Raji (cell line): ENCODE data around the gene ICAM3.
A peak's percentile ranks its signal among the peaks of the same experiment; 100 is the strongest.

Experiments used
- POLR2A ChIP-seq: IDR thresholded peaks from 2 replicates; pipeline ENCODE4 v1.6.1; 2011; ENCODE audit warnings: low read depth, low read length, control low read depth; ENCODE audit not compliant: insufficient read depth

Gene ICAM3, protein sequence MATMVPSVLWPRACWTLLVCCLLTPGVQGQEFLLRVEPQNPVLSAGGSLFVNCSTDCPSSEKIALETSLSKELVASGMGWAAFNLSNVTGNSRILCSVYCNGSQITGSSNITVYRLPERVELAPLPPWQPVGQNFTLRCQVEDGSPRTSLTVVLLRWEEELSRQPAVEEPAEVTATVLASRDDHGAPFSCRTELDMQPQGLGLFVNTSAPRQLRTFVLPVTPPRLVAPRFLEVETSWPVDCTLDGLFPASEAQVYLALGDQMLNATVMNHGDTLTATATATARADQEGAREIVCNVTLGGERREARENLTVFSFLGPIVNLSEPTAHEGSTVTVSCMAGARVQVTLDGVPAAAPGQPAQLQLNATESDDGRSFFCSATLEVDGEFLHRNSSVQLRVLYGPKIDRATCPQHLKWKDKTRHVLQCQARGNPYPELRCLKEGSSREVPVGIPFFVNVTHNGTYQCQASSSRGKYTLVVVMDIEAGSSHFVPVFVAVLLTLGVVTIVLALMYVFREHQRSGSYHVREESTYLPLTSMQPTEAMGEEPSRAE

DNA sequence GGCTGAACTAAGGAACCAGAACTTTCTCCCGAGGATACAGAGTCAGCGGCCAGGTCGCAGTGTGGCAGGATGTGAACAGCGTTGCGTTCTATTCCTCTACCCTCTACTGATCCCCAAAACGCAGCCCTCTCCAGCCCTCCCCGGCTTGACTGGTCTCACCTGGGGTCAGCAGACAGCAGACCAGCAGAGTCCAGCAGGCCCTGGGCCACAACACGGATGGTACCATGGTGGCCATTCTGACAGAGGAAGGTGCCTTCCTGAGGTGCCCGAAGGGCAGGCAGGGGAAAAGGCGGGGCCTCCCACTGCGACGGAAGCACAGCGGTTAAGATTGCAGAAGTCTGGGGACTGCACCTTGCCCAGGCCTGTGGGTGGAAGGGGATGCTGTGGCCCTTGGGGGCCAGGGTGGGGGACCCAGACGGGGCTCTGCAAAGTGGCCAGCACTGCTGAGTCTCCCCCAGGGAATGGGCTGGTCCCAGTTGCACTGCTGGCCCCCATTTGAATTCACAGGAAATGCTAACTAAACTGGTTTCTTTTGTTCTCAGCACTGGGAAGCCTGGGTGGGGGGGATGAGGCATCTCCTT, at the start of gene ICAM3:
Gene ICAM3, minus strand, starts transcription at position 245 of the 581 bp plus-strand sequence. Its CDS starts 10 bp downstream, at position 235.
- TF ChIP-seq POLR2A: peak; percentile 46; the same call in 1 of the 2 replicates

DNA sequence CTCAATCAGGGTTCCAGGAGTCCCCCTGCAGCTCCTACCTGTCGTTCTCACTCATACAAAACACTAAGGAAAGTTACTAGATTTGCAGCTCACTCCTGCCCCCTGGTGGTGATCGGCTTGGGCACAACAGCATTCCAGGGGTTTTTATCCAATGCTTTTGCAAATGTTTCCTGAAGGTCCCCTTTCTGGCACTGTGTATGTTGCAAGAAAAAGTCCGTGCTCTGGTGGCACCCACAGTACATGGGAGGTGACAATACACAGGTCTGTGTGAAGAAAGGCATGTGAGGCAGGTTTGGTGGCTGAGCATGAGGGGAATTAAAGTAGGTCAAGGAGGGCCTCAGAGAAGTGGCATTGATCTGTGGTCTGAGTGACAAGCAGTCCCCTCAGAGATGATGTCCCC, 49.5 kb upstream of the ICAM3 start:
- no peak for TF ChIP-seq POLR2A

DNA sequence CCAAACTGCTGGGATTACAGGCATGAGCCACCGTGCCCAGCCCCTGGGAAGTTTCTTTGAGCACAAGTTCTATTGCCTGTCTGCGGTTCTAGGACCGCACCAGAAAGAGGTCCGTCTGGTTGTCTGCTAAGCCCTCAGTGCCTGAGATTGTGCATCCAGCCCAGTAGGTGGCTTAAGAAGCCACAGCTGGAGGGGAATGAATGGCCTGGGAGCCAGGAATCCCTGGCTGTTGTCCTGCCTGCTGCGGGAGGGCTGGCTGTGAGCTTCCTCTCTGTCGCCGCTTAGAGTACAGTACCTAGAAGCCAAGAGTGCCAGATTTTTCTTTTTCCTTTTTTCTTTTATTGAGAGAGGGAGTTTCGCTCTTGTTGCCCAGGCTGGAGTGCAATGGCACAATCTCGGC, 45.2 kb upstream of the ICAM3 start:
- TF ChIP-seq POLR2A: no peak

DNA sequence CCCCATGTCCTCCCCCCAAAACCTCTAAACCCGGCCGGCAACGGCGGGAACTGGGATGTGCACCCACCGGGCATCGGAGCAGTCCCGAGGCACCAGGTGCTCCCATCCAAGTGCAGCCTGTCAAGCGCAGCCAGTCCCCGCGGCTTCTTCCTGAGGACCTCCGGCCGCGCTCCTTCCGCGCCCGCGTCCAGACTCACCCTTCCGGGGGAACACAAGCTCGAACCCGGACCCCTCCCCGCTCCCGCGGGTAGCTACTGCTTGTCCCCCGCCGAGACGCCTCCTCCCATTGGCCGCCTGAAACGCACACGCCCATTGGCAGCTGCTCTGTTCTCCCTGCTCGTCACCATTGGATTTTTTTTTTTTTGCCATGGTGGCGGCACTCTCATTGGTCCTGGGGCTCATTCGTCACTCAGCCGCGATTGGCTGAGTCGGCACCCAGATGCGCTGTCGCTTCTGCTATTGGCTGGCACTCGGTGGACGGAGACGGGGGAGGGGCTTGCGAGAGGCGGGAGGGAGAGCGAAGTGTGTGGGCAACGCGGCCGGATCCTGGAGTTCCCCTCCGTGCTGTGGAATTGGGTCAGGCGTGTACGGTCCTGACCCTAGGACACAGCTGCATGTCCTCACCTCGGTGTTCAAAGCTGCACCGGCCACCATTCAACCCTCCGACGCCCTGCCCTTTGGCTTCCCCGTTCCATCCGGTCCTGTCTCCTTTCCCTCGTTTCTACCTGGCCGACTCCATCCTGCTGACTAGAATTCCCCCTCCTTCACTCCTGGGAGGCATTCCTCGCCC, 41.1 kb upstream of the ICAM3 start, which contains the start of gene TYK2:
Gene TYK2, minus strand, starts transcription at position 260 of the 790 bp plus-strand sequence. CDS start 2,166 bp downstream, outside the sequence.
- TF ChIP-seq POLR2A: peak; percentile 98

DNA sequence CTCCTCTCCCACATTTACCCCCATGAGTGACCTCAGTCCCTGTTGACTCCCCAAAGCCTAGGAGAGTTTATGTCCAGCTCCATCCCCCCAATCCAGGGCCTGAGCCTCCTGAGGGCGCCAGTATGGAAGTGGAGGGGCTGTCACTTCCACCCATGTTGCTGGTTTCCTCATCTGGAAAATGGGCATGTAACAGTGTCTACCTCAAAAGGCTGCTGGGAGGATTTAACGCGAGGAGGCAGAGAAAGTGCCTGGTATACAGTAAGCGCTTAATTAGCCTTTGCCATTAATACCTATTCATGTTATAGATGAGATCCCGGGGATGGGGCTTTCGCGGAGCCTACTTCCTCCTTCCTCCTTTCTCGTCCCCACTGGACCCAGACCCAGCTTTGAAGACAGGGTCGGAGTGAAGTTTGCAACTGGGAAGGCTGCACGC, 40.5 kb upstream of the ICAM3 start:
- no peak for TF ChIP-seq POLR2A

DNA sequence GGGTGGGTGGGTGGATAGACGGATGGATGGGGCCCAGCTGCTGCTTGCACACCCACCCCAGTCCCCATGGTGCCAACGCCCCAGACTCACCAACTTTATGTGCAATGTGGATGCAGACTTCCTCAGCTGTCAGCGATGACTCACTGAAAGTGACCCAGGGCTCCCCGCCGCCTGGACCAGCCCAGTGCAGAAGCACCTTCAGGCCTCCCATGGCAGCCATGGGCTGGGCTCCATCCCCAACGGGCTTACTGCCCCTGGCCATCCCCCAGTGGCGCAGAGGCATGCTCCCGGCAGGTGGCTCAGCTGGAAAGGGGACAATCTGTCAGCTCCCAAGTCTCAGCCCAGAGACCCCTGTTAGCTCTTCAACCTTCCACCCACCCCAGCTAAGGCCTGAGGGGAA, 38.7 kb upstream of the ICAM3 start:
- no peak for TF ChIP-seq POLR2A

DNA sequence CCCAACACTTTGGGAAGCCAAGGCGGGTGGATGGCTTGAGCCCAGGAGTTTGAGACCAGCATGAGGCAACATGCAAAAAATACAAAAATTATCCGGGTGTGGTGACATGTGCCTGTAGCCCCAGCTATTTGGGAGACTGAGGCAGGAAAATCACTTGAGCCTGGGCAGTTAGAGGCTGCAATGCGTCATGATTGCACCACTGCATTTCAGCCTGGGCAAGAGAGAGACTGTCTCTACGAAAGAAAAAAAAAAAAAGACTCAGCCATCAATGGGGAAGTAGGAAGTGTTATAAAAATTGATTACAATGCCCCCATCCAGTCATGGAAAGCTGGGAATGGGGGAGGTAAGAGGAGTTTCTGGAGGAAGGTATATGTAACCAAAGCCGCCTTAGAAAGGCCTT, 35.5 kb upstream of the ICAM3 start:
- TF ChIP-seq POLR2A: no peak

DNA sequence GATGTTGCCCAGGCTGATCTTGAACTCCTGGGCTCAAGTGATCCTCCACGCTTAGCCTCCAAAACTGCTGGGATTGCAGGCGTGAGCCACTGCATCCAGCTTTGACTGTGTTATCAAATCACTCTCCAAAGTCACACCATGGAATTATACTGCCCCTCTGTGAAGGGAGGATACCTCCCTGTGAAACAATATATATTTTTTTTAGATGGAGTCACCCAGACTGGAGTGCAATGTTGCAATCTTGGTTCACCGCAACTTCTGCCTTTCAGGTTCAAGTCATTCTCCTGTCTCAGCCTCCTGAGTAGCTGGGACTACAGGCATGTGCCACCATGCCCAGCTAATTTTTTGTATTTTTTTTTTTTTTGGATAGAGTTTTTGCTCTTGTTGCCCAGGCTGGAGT, 33.3 kb upstream of the ICAM3 start:
- no peak for TF ChIP-seq POLR2A

DNA sequence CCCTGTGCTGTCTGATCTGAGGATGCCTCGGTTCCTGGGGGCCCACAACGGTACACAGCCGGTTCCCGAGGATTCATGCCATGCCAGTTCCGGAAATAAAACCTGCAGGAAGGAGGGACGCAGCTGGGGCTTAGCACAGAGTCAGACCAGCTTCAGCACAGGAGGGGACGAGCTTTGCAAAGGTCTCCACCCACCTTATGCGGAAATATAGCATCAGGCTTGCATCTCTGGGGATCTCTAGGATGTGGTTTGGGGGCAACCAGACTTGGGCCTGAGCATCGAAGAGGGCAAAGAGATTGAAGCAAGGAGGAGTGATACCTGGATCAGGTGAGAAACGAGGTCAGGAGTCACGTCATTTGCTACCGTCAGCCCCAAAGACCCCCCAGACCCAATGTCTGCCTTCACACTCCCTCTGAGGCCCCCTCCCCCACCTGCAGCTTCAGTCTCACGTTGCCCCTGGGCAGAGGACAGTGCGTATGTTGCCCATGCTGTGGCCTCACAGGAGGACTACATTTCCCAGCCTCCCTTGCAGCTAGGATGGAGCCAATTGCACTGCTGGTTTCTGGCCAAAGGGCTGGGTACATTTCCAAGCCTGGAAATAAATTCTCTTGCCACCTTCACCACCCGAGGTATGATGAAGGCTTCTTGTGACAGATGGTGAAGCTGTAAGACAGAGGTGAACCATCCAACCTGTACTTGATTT, 28.8 kb upstream of the ICAM3 start:
- no peak for TF ChIP-seq POLR2A

DNA sequence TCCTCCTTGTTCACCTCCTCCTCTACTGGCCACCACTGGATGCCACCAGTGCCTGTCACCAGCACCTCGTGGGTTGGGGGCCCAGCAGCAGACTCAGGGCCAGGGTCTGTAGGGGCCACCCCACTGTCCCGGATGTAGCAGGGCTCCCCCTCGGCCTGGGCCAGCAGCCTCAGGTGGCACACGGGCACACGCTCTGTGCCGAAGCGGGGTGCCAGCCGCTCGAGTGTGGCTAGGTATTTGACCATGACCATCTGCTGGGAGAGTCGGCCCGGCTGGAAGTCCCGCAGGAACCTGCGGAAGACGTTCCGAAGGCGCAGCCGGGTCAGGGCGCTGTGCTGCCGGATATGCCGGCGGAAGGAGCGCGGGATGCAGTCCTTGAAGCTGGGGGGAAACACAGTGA, 26.1 kb upstream of the ICAM3 start:
- no peak for TF ChIP-seq POLR2A

DNA sequence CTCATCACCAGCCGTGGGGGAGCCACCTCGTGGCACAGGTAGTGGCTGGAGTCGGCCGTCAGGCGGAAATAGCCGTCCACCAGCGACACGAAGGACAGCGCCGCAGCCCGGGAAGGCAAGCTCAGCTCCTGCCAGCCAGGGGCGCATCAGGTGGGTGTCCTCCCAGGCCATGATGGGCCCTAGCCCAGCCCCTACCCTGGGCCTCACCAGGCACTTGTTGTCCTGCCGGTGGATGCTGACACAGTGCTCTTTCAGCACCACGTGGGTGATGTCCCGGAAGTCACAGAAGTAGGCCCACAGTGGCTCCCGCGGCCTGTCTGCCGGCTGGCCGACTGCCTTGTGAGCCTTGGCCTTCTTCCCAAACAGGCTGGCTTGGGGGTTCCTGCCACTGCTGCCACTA, 25.2 kb upstream of the ICAM3 start:
- no peak for TF ChIP-seq POLR2A

DNA sequence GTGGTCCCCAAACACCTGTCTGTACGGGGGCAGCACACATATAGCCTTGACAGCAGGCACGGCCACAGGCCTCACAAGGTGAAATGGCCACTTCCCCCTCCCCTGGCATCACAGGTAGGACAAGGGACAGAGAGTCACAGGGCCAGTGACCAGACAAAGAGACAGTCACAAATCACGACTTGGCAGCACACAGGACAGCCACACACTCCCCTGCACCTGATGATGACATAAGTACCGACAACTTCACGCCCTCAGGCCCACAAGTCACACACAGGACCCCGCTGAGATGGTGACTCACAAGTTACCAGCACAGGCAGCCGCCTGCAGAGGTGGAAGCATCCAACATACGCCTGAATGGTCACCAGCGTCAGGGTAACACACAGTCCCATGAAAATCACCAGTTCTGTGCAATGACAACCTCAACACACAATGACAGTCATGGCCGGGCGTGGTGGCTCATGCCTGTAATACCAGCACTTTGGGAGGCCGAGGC, 24.4 kb upstream of the ICAM3 start:
- TF ChIP-seq POLR2A: no peak

DNA sequence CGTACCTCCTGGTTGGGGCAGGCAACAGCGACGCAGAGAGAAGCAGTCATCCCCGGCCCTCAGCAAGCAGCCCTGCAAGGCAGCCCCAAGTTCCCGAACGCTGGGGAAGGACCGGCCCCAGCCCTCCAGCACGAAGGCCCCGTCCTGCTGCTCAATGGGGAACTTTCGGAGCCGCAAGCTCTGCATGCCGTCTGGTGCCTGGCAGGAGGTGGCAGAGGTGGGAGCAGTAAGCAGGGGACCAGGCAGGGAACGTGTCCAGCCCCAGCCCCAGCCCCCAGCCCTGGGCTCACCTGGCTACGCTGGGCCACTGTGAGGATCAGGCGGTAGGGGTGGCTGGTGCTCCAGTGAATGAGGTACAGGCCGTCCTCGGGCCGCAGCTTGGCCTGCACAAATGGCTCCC, 22.8 kb upstream of the ICAM3 start:
- TF ChIP-seq POLR2A: no peak

DNA sequence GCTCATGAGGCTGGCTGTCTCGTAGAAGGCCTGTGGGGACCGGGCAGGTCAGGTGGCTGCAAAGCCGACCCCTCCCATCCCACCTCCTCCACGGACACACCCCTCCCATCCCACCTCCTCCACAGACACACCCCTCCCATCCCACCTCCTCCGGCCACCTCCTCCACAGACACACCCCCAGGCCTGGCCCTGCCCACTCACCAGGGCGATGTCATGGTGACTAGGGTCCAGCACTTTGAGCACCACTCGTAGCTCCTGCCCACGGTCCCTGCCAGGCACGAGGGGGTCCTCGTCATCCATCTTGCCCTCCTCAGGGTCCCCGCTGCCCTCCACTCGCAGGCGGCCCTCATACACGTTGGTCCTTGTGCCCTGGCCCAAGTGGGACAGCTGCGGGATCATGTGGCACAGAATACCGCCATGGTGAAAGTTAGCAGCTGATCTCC, 22.2 kb upstream of the ICAM3 start:
- no peak for TF ChIP-seq POLR2A
